Mesenchymal stem cell (in vitro differentiated cells and primary cell): ENCODE results near the gene SMIM12.

Source experiments
- DNase-seq: peaks from one replicate; pipeline ENCODE4 v3.0.0-alpha.2; 2013
- H2AFZ ChIP-seq: one replicate; pipeline ENCODE4 v1.6.1; 2013; ENCODE audit warnings: low read depth, mild to moderate bottlenecking, control low read depth, inconsistent platforms, low read length, moderate library complexity
- H2AK5ac ChIP-seq: 2 replicates; pipeline ENCODE4 v1.6.1; 2013; ENCODE audit warnings: low read length, moderate library complexity, mild to moderate bottlenecking, inconsistent platforms; ENCODE audit not compliant: severe bottlenecking
- H2BK120ac ChIP-seq: one replicate; pipeline ENCODE4 v1.6.1; 2013; ENCODE audit warnings: low read depth, mild to moderate bottlenecking, inconsistent platforms, low read length, moderate library complexity
- H2BK12ac ChIP-seq, 2 experiments: one replicate each; pipeline ENCODE4 v1.6.1; 2013; ENCODE audit warnings: inconsistent platforms in 2 of 2, low read length in 2 of 2, mild to moderate bottlenecking in 2 of 2, moderate library complexity in 2 of 2, control low read depth in 1 of 2
- H2BK15ac ChIP-seq: one replicate; pipeline ENCODE4 v1.6.1; 2013; ENCODE audit warnings: mild to moderate bottlenecking, low read depth, inconsistent platforms; ENCODE audit not compliant: poor library complexity, severe bottlenecking
- H2BK5ac ChIP-seq: 2 replicates; pipeline ENCODE4 v1.6.1; 2013; ENCODE audit warnings: low read depth, mild to moderate bottlenecking, low read length, control low read depth, inconsistent platforms; ENCODE audit not compliant: poor library complexity, severe bottlenecking
- H3K14ac ChIP-seq, 2 experiments: one replicate each; pipeline ENCODE4 v1.6.1; 2013; ENCODE audit warnings: inconsistent platforms in 2 of 2, low read length in 2 of 2, control low read depth in 1 of 2, mild to moderate bottlenecking in 1 of 2, moderate library complexity in 1 of 2
- H3K18ac ChIP-seq, 2 experiments: one replicate each; pipeline ENCODE4 v1.6.1; 2013; ENCODE audit warnings: inconsistent platforms in 2 of 2, low read length in 2 of 2, control low read depth in 1 of 2, low read depth in 1 of 2, mild to moderate bottlenecking in 1 of 2
- H3K23ac ChIP-seq, 2 experiments: one replicate each; pipeline ENCODE4 v1.6.1; 2013; ENCODE audit warnings: inconsistent platforms in 2 of 2, low read length in 2 of 2, mild to moderate bottlenecking in 2 of 2, moderate library complexity in 2 of 2, control low read depth in 1 of 2
- H3K27ac ChIP-seq: 2 replicates; pipeline ENCODE4 v1.5.1; 2013; ENCODE audit warnings: mild to moderate bottlenecking, moderate library complexity, low read length, control low read depth, inconsistent platforms; ENCODE audit not compliant: poor library complexity, severe bottlenecking
- H3K27me3 ChIP-seq, 2 experiments: 2 replicates each; pipeline versions ENCODE4 v1.6.1 to v1.7.0; 2013; ENCODE audit warnings: low read length in 2 of 2, mild to moderate bottlenecking in 2 of 2, moderate library complexity in 2 of 2, control low read depth in 1 of 2, inconsistent platforms in 1 of 2; ENCODE audit not compliant: control insufficient read depth in 1 of 2, insufficient read depth in 1 of 2
- H3K36me3 ChIP-seq, 2 experiments: 2 replicates each; pipeline versions ENCODE4 v1.6.1 to v1.7.0; 2013; ENCODE audit warnings: low read length in 2 of 2, control low read depth in 1 of 2, inconsistent platforms in 1 of 2, low read depth in 1 of 2, mild to moderate bottlenecking in 1 of 2; ENCODE audit not compliant: insufficient read depth in 2 of 2, control insufficient read depth in 1 of 2
- H3K4ac ChIP-seq, 2 experiments: one replicate each; pipeline ENCODE4 v1.6.1; 2013; ENCODE audit warnings: inconsistent platforms in 2 of 2, low read length in 2 of 2, mild to moderate bottlenecking in 2 of 2, moderate library complexity in 2 of 2, control low read depth in 1 of 2, low read depth in 1 of 2
- H3K4me1 ChIP-seq: 2 replicates; pipeline ENCODE4 v1.6.1; 2013; ENCODE audit warnings: low read depth, low read length, control low read depth; ENCODE audit not compliant: control insufficient read depth, insufficient read depth
- H3K4me2 ChIP-seq: 2 replicates; pipeline ENCODE4 v1.6.1; 2013; ENCODE audit warnings: low read length, mild to moderate bottlenecking, inconsistent platforms; ENCODE audit not compliant: poor library complexity, severe bottlenecking
- H3K4me3 ChIP-seq, 2 experiments: 2 replicates each; pipeline versions ENCODE4 v1.5.1 to v1.7.0; 2013; ENCODE audit warnings: low read length in 2 of 2, mild to moderate bottlenecking in 2 of 2, control low read depth in 1 of 2, low read depth in 1 of 2; ENCODE audit not compliant: insufficient read depth in 1 of 2
- H3K79me1 ChIP-seq: replicated peaks from 2 replicates; pipeline ENCODE4 v1.6.1; 2013; ENCODE audit warnings: mild to moderate bottlenecking, control low read depth, low read length, inconsistent platforms; ENCODE audit not compliant: poor library complexity, severe bottlenecking
- H3K9ac ChIP-seq: 2 replicates; pipeline ENCODE4 v1.7.0; 2013; ENCODE audit warnings: mild to moderate bottlenecking, low read length, moderate library complexity
- H3K9me3 ChIP-seq: 2 replicates; pipeline ENCODE4 v1.7.0; 2013; ENCODE audit warnings: mild to moderate bottlenecking, low read length; ENCODE audit not compliant: control insufficient read depth
- H4K8ac ChIP-seq: one replicate; pipeline ENCODE4 v1.6.1; 2013; ENCODE audit warnings: inconsistent platforms, mild to moderate bottlenecking, low read length, moderate library complexity
- H4K91ac ChIP-seq: one replicate; pipeline ENCODE4 v1.6.1; 2013; ENCODE audit warnings: mild to moderate bottlenecking, low read length, inconsistent platforms
- WGBS: methylation state at CpG from one replicate; pipeline ENCODE4 v1.1.7; 2013; ENCODE audit warnings: mixed read lengths; 5-methylcytosine and 5-hydroxymethylcytosine counted together

Gene SMIM12

GRCh38 chr1:34858901-34859445 lies 576 bp downstream of the SMIM12 start:
- Histone ChIP-seq H3K9me3 (no peaks in the 10 kb centered on the region), H3K27ac (no peak overlapping the region), H3K14ac (peak overlapping the region in 1 of 2 experiments; percentile 82), H3K27me3 (peaks cover 11 to 20% of the 10 kb centered on the region in 2 experiments), H3K4ac (peak overlapping the region; percentile 3 to 98), H3K18ac (peak overlapping the region in 1 of 2 experiments; percentile 97), H4K91ac (peak overlapping the region; percentile 84), H4K8ac (peak overlapping the region; percentile 79), H3K79me1 (peaks cover 7% of the 10 kb centered on the region), H3K4me1 (peaks cover 5% of the 10 kb centered on the region), H2BK15ac (no peak overlapping the region), H3K36me3 (peaks cover 15 to 23% of the 10 kb centered on the region in 2 experiments), H3K4me2 (peak overlapping the region; percentile 84), H2BK5ac (no peak overlapping the region), H2BK12ac (peak overlapping the region in 1 of 2 experiments; percentile 45), H3K9ac (peak overlapping the region; percentile 98), H3K23ac (peak overlapping the region in 1 of 2 experiments; percentile 57), H2BK120ac (no peak overlapping the region), H2AFZ (peak overlapping the region; percentile 79), H3K4me3 (peak overlapping the region; percentile 81 to 95), H2AK5ac (no peak overlapping the region)
- WGBS: 2% methylated on average over 15 of the region's 15 CpGs
- DNase-seq: peak; percentile 46

DNA sequence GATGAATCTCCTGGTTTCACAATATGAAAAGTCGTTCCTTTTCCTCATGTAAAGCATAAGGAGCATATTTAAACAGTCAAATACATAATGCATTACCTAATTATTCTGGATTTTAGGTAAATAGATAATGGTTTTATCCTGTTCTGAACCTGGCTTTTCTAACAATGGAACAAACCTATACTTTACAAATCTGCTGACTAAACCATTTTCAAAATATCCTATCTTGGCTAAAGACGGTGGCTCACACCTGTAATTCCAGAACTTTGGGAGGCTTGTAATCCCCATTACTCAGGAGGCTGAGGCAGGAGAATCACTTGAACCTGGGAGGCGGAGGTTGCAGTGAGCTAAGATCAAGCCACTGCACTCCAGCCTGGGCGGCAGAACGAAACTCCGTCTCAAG lies 2.9 kb downstream of the SMIM12 start:
- Histone ChIP-seq H4K8ac (no peak overlapping the region), H3K14ac (no peak overlapping the region), H3K4me2 (no peak overlapping the region), H2AFZ (no peak overlapping the region), H2BK5ac (no peak overlapping the region), H2BK120ac (no peak overlapping the region), H3K4me3 (no peak overlapping the region), H3K27ac (no peak overlapping the region), H3K18ac (no peak overlapping the region), H3K79me1 (peaks cover 11% of the 10 kb centered on the region), H3K4ac (no peak overlapping the region), H3K27me3 (peaks cover 0 to 2% of the 10 kb centered on the region in 2 experiments), H2BK15ac (no peak overlapping the region), H2BK12ac (no peak overlapping the region), H4K91ac (no peak overlapping the region), H2AK5ac (no peak overlapping the region), H3K9ac (no peak overlapping the region), H3K9me3 (no peaks in the 10 kb centered on the region), H3K23ac (no peak overlapping the region), H3K36me3 (peaks cover 21 to 37% of the 10 kb centered on the region in 2 experiments), H3K4me1 (peaks cover 9% of the 10 kb centered on the region)
- over 99% methylated on average over 3 of the region's 6 CpGs for WGBS
- DNase-seq: no peak

DNA sequence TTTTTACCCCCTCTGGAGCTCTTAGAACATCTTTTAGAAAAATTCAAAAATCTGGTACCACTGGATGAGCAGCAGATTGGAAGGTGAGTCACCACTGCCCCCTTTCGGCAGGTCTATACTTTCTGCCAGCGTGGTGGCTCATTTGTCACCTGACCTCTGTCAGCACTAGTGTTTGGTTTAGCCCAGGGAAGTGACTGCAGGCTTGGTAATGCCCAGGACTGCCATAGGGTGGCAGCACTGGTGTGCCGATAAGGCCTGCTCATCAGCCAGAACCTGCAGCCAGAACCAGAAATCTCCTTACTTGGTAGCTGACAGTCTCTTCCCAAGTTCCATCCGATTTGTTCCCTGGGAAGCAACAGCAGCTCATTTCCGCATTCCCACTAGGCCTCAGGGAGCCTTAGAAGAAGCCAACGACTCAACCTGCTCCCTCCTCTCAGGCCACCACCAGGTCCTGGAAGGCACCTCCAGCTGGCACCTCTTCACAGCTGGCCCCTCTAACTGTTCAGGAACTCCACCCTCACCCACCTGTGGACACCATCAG lies 6.8 kb downstream of the SMIM12 start:
- H3K9ac ChIP-seq: peak overlapping the region; percentile 10
- H3K36me3 ChIP-seq: peaks cover 25 to 74% of the 10 kb centered on the region in 2 experiments
- peaks cover 31% of the 10 kb centered on the region for H3K79me1 ChIP-seq
- peak overlapping the region; percentile 18 for H3K27ac ChIP-seq
- H2AK5ac ChIP-seq: no peak overlapping the region
- H3K27me3 ChIP-seq: no peaks in the 10 kb centered on the region
- H4K91ac ChIP-seq: no peak overlapping the region
- H3K9me3 ChIP-seq: no peaks in the 10 kb centered on the region
- H3K4me1 ChIP-seq: peaks cover 13% of the 10 kb centered on the region
- H3K18ac ChIP-seq: no peak overlapping the region
- no peak overlapping the region for H3K23ac ChIP-seq
- H2BK12ac ChIP-seq: peak overlapping the region in 1 of 2 experiments; percentile 4
- no peak overlapping the region for H3K4me2 ChIP-seq
- no peak overlapping the region for H3K4me3 ChIP-seq
- H2BK120ac ChIP-seq: no peak overlapping the region
- 11% methylated on average over 6 of the region's 6 CpGs for WGBS
- H4K8ac ChIP-seq: peak overlapping the region; percentile 78
- H2AFZ ChIP-seq: no peak overlapping the region
- peak; percentile 95 for DNase-seq
- H3K4ac ChIP-seq: no peak overlapping the region
- H2BK5ac ChIP-seq: no peak overlapping the region
- no peak overlapping the region for H3K14ac ChIP-seq
- H2BK15ac ChIP-seq: no peak overlapping the region

GRCh38 chr1:34851431-34852105 lies 8.0 kb downstream of the SMIM12 start:
- Histone ChIP-seq H3K27me3 (no peaks in the 10 kb centered on the region), H2BK15ac (no peak overlapping the region), H3K9ac (peak overlapping the region; percentile 38), H3K4me3 (no peak overlapping the region), H2BK5ac (no peak overlapping the region), H3K4me1 (peaks cover 12% of the 10 kb centered on the region), H2AK5ac (peak overlapping the region; percentile 27), H3K14ac (no peak overlapping the region), H2BK12ac (no peak overlapping the region), H3K4ac (no peak overlapping the region), H3K23ac (no peak overlapping the region), H3K18ac (no peak overlapping the region), H3K36me3 (peaks cover 28 to 73% of the 10 kb centered on the region in 2 experiments), H4K8ac (no peak overlapping the region), H3K9me3 (no peaks in the 10 kb centered on the region), H3K79me1 (peaks cover 36% of the 10 kb centered on the region), H3K4me2 (no peak overlapping the region), H2AFZ (no peak overlapping the region), H3K27ac (peak overlapping the region; percentile 38), H2BK120ac (no peak overlapping the region), H4K91ac (no peak overlapping the region)
- DNase-seq: no peak
- WGBS: 94% methylated on average over 13 of the region's 13 CpGs
